BE2C (cell line): Measurements from ENCODE around the gene GPR32.
"Not testable (repeated sequence)": the region's sequence is repeated elsewhere in the genome, so short reads cannot be mapped to it uniquely, and the experiment has no call there.

Source experiments
- DNase-seq: peaks from one replicate; pipeline ENCODE4 v3.0.0-alpha.2; 2020
- H3K27me3 ChIP-seq: fragments of 250-450 bp; sonication (Bioruptor Pico); 2 replicates; pipeline ENCODE4 v1.5.1; 2020; ENCODE audit warnings: mild to moderate bottlenecking
- H3K36me3 ChIP-seq: fragments of 250-450 bp; sonication (Bioruptor Pico); 2 replicates; pipeline ENCODE4 v1.5.1; 2020; ENCODE audit warnings: mild to moderate bottlenecking
- H3K4me1 ChIP-seq: fragments of 250-450 bp; sonication (Bioruptor Pico); 2 replicates; pipeline ENCODE4 v1.5.1; 2020
- H3K4me3 ChIP-seq: 2 replicates; pipeline ENCODE4 v1.5.1; 2011; ENCODE audit warnings: low read depth, low read length
- H3K9me3 ChIP-seq: fragments of 250-450 bp; sonication (Bioruptor Pico); 2 replicates; pipeline ENCODE4 v1.5.1; 2020
- CTCF ChIP-seq: IDR thresholded peaks from 2 replicates; pipeline ENCODE4 v1.5.1; 2012; ENCODE audit warnings: mild to moderate bottlenecking, low read depth, low read length

The GPR32 gene

GRCh38 chr19:50772476-50772875 lies 2.2 kb downstream of the GPR32 start:
- Histone ChIP-seq H3K4me1 (no peaks in the 10 kb centered on the region), H3K9me3 (no peaks in the 10 kb centered on the region), H3K4me3 (no peak overlapping the region), H3K27me3 (peaks cover 23% of the 10 kb centered on the region), H3K36me3 (no peaks in the 10 kb centered on the region)
- no peak for TF ChIP-seq CTCF
- DNase-seq = no peak

GRCh38 chr19:50772912-50773311 lies 2.6 kb downstream of the GPR32 start:
- not testable (repeated sequence) for H3K4me1 ChIP-seq, H3K9me3 ChIP-seq

GRCh38 chr19:50773454-50773853 lies 3.2 kb downstream of the GPR32 start:
- not testable (repeated sequence) for H3K36me3 ChIP-seq, DNase-seq, H3K4me1 ChIP-seq, H3K9me3 ChIP-seq, H3K4me3 ChIP-seq
- peaks cover 33% of the 10 kb centered on the region for H3K27me3 ChIP-seq

More at GRCh38 chr19:50772912-50773311, 2.6 kb downstream of the GPR32 start:
- DNase-seq, H3K36me3 ChIP-seq, H3K4me3 ChIP-seq: not testable (repeated sequence)
- H3K27me3 ChIP-seq = peaks cover 28% of the 10 kb centered on the region

- Histone ChIP-seq H3K4me3 (no peak overlapping the region), H3K27me3 (peaks cover 60% of the 10 kb centered on the region), H3K4me1 (no peaks in the 10 kb centered on the region), H3K9me3 (no peaks in the 10 kb centered on the region; the same call in 1 of the 2 replicates), H3K36me3 (no peaks in the 10 kb centered on the region)
- TF ChIP-seq CTCF = no peak
- no peak for DNase-seq
These were observed 5.9 kb downstream of the GPR32 start for GRCh38 chr19:50776131-50776530.

- H3K4me3 ChIP-seq = no peak overlapping the region
- H3K27me3 ChIP-seq = peaks cover 64% of the 10 kb centered on the region
These were observed 7.0 kb downstream of the GPR32 start for GRCh38 chr19:50777261-50777660.

GRCh38 chr19:50777830-50778303 lies 7.6 kb downstream of the GPR32 start:
- Histone ChIP-seq H3K27me3 (peaks cover 68% of the 10 kb centered on the region), H3K4me3 (no peak overlapping the region), H3K36me3 (no peaks in the 10 kb centered on the region), H3K4me1 (no peaks in the 10 kb centered on the region), H3K9me3 (no peaks in the 10 kb centered on the region; the same call in 1 of the 2 replicates)
- no peak for TF ChIP-seq CTCF
- no peak for DNase-seq

More at GRCh38 chr19:50777261-50777660, 7.0 kb downstream of the GPR32 start:
- no peak for DNase-seq
- Histone ChIP-seq H3K4me1 (no peaks in the 10 kb centered on the region), H3K36me3 (no peaks in the 10 kb centered on the region), H3K9me3 (no peaks in the 10 kb centered on the region; the same call in 1 of the 2 replicates)
- TF ChIP-seq CTCF = no peak

GRCh38 chr19:50778906-50779430 lies 8.7 kb downstream of the GPR32 start:
- Histone ChIP-seq H3K36me3 (no peaks in the 10 kb centered on the region), H3K27me3 (peaks cover 69% of the 10 kb centered on the region), H3K4me3 (no peak overlapping the region), H3K9me3 (no peaks in the 10 kb centered on the region; the same call in 1 of the 2 replicates), H3K4me1 (no peaks in the 10 kb centered on the region)
- DNase-seq = no peak
- TF ChIP-seq CTCF = no peak
